ENCODE measurements around the gene CLCA1. TPM values are rescaled to one million over a fixed set of nuclear protein-coding genes. Genes with fewer than 3 reads are reported as not detected.

Gene CLCA1
- total RNA-seq, 1 donor from 2014 or later: not detected

Other genes starting within 250 kb of the CLCA1 start
- 48.7 TPM for gene ODF2L, start 72.6 kb upstream of the CLCA1 start, total RNA-seq
- 12.7 TPM for gene CLCA2, start 44.8 kb upstream of the CLCA1 start, total RNA-seq
- gene CLCA4, start 78.2 kb downstream of the CLCA1 start, total RNA-seq: 1.7 TPM
- 119 TPM for gene SH3GLB1, start 235.6 kb downstream of the CLCA1 start, total RNA-seq

Data from tongue (tissue), 1 donor.